Measurements from ENCODE around the gene CCDC30.
A peak's percentile ranks its signal among the peaks of the same experiment; 100 is the strongest.
"Not testable (repeated sequence)": the region's sequence is repeated elsewhere in the genome, so short reads cannot be mapped to it uniquely, and the experiment has no call there.

The CCDC30 gene

GRCh38 chr1:42533101-42533863, 70.2 kb downstream of the CCDC30 start:
- no peak for DNase-seq

- DNase-seq, result no peak
Measured at GRCh38 chr1:42541104-42541503, 78.0 kb downstream of the CCDC30 start.

- DNase-seq, result no peak
Measured at GRCh38 chr1:42551180-42551579, 88.1 kb downstream of the CCDC30 start.

GRCh38 chr1:42551590-42551989, 88.5 kb downstream of the CCDC30 start:
- no peak for DNase-seq

GRCh38 chr1:42552636-42553035, 89.5 kb downstream of the CCDC30 start:
- DNase-seq, result no peak

- DNase-seq, result no peak
Measured at GRCh38 chr1:42557230-42557851, 94.3 kb downstream of the CCDC30 start.

- DNase-seq, result no peak
Measured at GRCh38 chr1:42567038-42567437, 104.0 kb downstream of the CCDC30 start.

GRCh38 chr1:42576935-42577334, 113.8 kb downstream of the CCDC30 start:
- no peak for DNase-seq

- no peak for DNase-seq
Measured at GRCh38 chr1:42586016-42586415, 122.9 kb downstream of the CCDC30 start.

GRCh38 chr1:42587753-42588152, 124.7 kb downstream of the CCDC30 start:
- DNase-seq, result no peak

- no peak for DNase-seq
Measured at GRCh38 chr1:42592811-42593210, 129.7 kb downstream of the CCDC30 start.

GRCh38 chr1:42593486-42594100, 130.5 kb downstream of the CCDC30 start:
- DNase-seq, result no peak

GRCh38 chr1:42601472-42601871, 138.4 kb downstream of the CCDC30 start:
- no peak for DNase-seq

GRCh38 chr1:42613803-42614131, 150.7 kb downstream of the CCDC30 start:
- no peak for DNase-seq

GRCh38 chr1:42618866-42619265, 155.8 kb downstream of the CCDC30 start:
- no peak for DNase-seq

GRCh38 chr1:42620307-42620706, 157.2 kb downstream of the CCDC30 start:
- no peak for DNase-seq

- DNase-seq, result not testable (repeated sequence)
Measured at GRCh38 chr1:42621180-42621579, 158.1 kb downstream of the CCDC30 start.

- DNase-seq, result not testable (repeated sequence)
Measured at GRCh38 chr1:42627205-42627604, 164.1 kb downstream of the CCDC30 start.

- DNase-seq, result no peak
Measured at GRCh38 chr1:42639116-42639515, 176.0 kb downstream of the CCDC30 start.

- DNase-seq, result no peak
Measured at GRCh38 chr1:42646056-42646455, 183.0 kb downstream of the CCDC30 start.

- no peak for DNase-seq
Measured at GRCh38 chr1:42657201-42657600, 194.1 kb downstream of the CCDC30 start.

GRCh38 chr1:42657981-42658876, 195.1 kb downstream of the CCDC30 start, which contains the start of gene PPIH:
TSS of gene PPIH (plus strand) at chr1:42658423. CDS start at chr1:42658447, 24 bp downstream.
- peak; percentile 95 for DNase-seq

- no peak for DNase-seq
Measured at GRCh38 chr1:42658877-42659337, 195.8 kb downstream of the CCDC30 start.
